Lower leg skin (tissue), 4 donors: Measurements from ENCODE around the gene SZT2. TPM values are rescaled to one million over a fixed set of nuclear protein-coding genes. Genes with fewer than 3 reads are reported as not detected.

Experiments
- DNase-seq, 2 donors: peaks; one replicate each; pipeline ENCODE4 v3.0.0-alpha.2; 2019; ENCODE audit warnings: low spot score in 2 of 2
- H3K4me3 ChIP-seq: fragments of 200-600 bp; sonication (generic); 2 replicates; pipeline ENCODE4 v1.5.1; 2017; ENCODE audit warnings: mild to moderate bottlenecking, low read depth; ENCODE audit not compliant: poor library complexity, severe bottlenecking
- POLR2A ChIP-seq, 2 donors: fragments of 450-650 bp; IDR thresholded peaks; one replicate each; pipeline ENCODE4 v1.6.1; 2016 to 2017; ENCODE audit warnings: antibody characterized with exemption in 2 of 2, mild to moderate bottlenecking in 1 of 2, moderate library complexity in 1 of 2
- WGBS, 2 donors: methylation state at CpG; one replicate each; pipeline ENCODE4 v1.1.5; 2018; 5-methylcytosine and 5-hydroxymethylcytosine counted together
- intact Hi-C: fragments of 100-400 bp; cut with DNase I; formaldehyde crosslinking; loops from one replicate; pipeline ENCODE4 v1.15.0; 2023; ENCODE audit warnings: low total_unique reads
- total RNA-seq, 4 donors: library from RNA; depleted of rRNA; stranded (reverse); fragments of >200 nt; gene quantifications; one replicate each; pipeline ENCODE4 v1.1.0, GENCODE V29; 2016
- TF ChIP-seq, protein P1 (sequence below), 3 donors: fragments of 450-650 bp; IDR thresholded peaks; one replicate each; pipeline ENCODE4 v1.5.1; 2016; ENCODE audit warnings: antibody characterized with exemption in 3 of 3, mild to moderate bottlenecking in 3 of 3, moderate library complexity in 2 of 3

SZT2 gene
- total RNA-seq, 4 donors from 2014 or later = 33.2 to 75.3 (median 42.0) TPM

DNA sequence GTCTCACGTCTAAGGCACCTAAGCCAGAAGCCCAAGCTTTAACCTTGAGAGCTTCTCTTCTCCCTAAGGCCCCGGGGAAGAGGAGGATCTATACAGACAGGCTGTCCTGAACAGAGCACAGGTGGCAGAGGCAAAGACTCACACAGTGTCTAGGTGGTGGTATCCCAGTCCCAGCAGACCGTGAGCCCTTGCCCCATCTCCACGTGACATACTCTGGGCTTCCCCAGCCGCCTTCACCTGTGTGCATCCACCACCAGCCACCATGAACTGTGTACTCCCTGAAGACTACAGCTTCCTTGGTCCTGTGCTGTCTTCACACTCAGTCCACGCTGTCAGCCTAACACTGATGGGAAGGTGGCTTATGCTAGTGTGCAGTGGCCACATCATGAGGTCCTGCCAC, 31.7 kb downstream of the SZT2 start:
- intact Hi-C loops = no loop called here
- no peak for TF ChIP-seq POLR2A (IDR thresholded peaks at IDR 0.05)
- TF ChIP-seq, protein P1, sequence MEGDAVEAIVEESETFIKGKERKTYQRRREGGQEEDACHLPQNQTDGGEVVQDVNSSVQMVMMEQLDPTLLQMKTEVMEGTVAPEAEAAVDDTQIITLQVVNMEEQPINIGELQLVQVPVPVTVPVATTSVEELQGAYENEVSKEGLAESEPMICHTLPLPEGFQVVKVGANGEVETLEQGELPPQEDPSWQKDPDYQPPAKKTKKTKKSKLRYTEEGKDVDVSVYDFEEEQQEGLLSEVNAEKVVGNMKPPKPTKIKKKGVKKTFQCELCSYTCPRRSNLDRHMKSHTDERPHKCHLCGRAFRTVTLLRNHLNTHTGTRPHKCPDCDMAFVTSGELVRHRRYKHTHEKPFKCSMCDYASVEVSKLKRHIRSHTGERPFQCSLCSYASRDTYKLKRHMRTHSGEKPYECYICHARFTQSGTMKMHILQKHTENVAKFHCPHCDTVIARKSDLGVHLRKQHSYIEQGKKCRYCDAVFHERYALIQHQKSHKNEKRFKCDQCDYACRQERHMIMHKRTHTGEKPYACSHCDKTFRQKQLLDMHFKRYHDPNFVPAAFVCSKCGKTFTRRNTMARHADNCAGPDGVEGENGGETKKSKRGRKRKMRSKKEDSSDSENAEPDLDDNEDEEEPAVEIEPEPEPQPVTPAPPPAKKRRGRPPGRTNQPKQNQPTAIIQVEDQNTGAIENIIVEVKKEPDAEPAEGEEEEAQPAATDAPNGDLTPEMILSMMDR (IDR thresholded peaks at IDR 0.05) = no peak
- 95 to 96% methylated on average over 6 of the region's 6 CpGs for WGBS, 2 donors

DNA sequence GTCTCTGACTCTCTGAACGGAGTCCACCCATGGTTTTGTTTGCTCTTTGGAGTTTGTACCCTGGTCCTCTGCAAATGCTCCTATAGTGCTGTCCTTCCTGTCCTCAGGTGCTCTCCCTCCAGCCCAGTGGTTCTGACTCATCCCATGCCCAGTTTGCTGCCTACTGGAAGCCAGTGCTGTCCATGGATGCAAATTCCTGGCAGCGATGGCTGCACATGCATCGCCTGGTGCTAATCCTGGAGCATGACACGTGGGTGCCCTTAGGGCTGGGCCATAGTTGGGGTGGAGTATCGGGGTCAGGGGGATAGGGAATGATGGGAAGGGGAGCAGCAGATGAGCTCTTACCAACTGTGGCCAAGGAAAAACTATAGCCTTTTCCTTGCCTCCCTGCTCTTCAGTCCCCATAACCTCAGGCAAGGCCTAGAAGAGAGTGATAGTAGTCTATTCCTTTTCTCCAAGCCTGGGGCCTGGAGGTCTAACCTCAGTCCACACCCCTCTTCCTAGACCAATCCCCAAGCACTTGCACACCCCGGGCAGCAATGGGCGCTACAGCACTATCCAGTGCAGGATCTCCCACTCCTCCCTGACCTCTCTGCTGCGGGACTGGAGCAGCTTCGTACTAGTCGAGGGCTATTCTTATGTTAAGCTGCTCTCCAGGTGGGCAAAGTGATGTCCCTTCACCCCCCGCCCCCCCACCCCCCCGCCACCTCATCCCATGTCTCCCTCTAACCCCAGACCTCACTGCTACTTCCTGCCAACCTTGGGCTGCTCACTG, 32.5 kb downstream of the SZT2 start:
- WGBS, 2 donors = 90 to 91% methylated on average over 12 of the region's 12 CpGs
- intact Hi-C loops = no loop called here
- DNase-seq = no peak
- no peak overlapping the region for H3K4me3 ChIP-seq
- no peak for TF ChIP-seq POLR2A (IDR thresholded peaks at IDR 0.05)
- TF ChIP-seq, protein P1 (IDR thresholded peaks at IDR 0.05) = no peak

More for the DNA sequence above, 31.7 kb downstream of the SZT2 start:
- no peak for DNase-seq
- H3K4me3 ChIP-seq = no peak overlapping the region

DNA sequence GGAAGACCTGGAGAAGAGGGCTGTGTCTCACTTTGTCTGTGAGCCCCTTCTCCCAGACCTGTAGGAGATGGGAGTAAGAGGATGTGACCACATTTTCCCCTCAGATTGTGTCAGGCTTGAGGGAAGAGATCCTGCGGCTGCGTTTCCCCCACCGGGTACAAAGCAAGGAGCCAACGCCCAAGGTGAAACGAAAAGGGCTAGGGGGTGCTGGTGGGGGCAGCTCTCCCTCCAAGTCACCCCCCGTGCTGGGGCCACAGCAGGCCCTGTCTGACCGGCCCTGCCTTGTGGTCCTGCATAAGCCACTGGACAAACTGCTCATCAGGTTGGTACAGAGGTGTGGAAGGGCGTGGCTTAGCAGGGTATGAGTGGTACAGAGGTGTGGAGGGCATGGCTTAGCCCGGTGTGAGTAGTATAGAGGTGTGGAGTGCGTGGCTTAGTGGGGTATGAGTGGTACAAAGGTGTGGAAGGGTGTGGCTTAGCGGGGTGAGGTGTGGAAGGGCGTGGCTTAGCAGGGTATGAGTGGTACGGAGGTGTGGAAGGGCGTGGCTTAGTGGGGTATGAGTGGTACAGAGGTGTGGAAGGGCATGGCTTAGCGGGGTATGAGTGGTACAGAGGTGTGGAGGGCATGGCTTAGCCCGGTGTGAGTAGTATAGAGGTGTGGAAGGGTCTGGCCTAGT, 33.4 kb downstream of the SZT2 start:
- no peak overlapping the region for H3K4me3 ChIP-seq
- DNase-seq = no peak
- WGBS, 2 donors = 89 to 92% methylated on average over 16 of the region's 16 CpGs
- TF ChIP-seq, protein P1 (IDR thresholded peaks at IDR 0.05) = no peak
- no peak for TF ChIP-seq POLR2A (IDR thresholded peaks at IDR 0.05)
- intact Hi-C loops = no loop called here

DNA sequence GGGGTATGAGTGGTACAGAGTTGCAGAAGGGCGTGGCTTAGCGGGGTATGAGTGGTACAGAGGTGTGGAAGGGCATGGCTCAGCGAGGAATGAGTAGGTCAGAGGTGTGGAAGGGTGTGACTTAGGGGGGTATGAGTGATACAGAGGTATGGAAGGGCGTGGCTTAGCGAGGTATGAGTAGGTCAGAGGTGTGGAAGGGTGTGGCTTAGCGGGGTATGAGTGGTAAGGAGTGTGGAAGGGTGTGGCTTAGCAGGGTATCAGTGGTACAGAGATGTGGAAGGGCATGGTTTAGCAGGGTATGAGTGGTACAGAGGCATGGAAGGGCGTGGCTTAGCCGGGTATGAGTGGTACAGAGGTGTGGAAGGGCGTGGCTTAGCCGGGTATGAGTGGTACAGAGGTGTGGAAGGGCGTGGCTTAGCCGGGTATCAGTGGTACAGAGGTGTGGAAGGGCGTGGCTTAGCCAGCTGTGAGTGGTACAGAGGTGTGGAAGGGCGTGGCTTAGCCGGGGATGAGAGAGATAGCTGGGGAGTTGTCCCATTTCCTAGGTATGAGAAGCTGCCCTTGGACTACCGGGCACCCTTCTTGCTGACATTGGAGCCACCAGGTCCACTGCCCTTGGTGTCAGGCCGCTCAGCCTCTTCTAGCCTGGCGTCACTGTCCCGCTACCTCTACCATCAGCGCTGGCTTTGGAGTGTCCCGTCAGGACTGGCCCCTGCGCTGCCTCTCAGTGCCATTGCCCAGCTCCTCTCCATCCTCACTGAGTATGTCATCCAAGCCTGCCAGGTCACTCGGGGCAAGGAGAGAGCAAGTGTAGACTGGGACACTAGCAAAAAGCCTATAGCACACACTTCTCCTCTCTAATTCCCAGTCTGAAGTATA, 34.2 kb downstream of the SZT2 start:
- intact Hi-C loops = no loop called here
- WGBS, 2 donors = 88% methylated on average over 23 of the region's 23 CpGs
- no peak overlapping the region for H3K4me3 ChIP-seq
- TF ChIP-seq, protein P1 (IDR thresholded peaks at IDR 0.05) = no peak
- TF ChIP-seq POLR2A (IDR thresholded peaks at IDR 0.05) = no peak
- no peak for DNase-seq

DNA sequence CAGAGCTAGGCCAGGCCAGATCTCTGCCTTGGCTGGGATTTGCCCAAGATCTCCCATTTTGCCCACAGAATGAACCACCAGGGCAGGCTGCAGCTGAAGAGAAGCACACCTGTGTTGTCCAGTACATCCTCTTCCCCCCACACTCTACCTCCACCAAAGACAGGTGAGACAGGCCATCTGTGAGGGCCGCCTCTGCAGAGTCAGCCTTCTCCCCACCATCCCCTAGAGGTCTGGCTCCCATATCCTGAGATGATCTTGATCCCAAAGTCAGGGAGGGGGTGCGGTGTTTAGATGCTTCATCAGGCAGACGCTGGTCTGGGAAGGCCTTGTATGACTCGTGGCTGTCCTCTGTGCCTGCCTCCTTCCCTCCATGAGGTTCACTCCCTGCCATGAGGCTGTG, 35.3 kb downstream of the SZT2 start:
- TF ChIP-seq, protein P1 (IDR thresholded peaks at IDR 0.05) = no peak
- TF ChIP-seq POLR2A (IDR thresholded peaks at IDR 0.05) = no peak
- H3K4me3 ChIP-seq = no peak overlapping the region
- intact Hi-C loops = no loop called here
- peak in 1 of 2 donors; percentile 67 for DNase-seq
- WGBS, 2 donors = 75 to 100% methylated on average over 1 to 4 of the region's 4 CpGs
